Endothelial cell of umbilical vein (primary cell): Measurements from ENCODE around the gene ITPR2. TPM values are rescaled to one million over a fixed set of nuclear protein-coding genes. Genes with fewer than 3 reads are reported as not detected.

Experiments used
- BruUV-seq: library from RNA; stranded (reverse); fragments of 400-500 nt; replicated peaks from 2 replicates; lab custom pipeline; 2021; lab: Mats Ljungman, UMichigan
- CTCF ChIA-PET: fragments of 300-600, 350-600 bp; sonication (Branson Sonifier 250); formaldehyde crosslinking; loops from one replicate; lab custom pipeline; 2021; ENCODE audit warnings: antibody characterized with exemption, inconsistent platforms; lab: Charles Lee
- POLR2A ChIA-PET: fragments of 300-600, 350-600 bp; sonication (Branson Sonifier 250); formaldehyde crosslinking; loops from one replicate; lab custom pipeline; 2021; ENCODE audit warnings: antibody characterized with exemption, inconsistent platforms; lab: Charles Lee
- DNase-seq: peaks from one replicate; pipeline ENCODE4 v3.0.0-alpha.2; 2011; ENCODE audit warnings: low read depth, low spot score
- FAIRE-seq: peaks from 2 replicates; lab custom pipeline; 2011; peaks lifted over from hg19 to GRCh38; lab: Jason Lieb, UNC
- H2AFZ ChIP-seq: 2 replicates; pipeline ENCODE4 v1.6.0; 2012; ENCODE audit warnings: low read depth, low read length, control low read depth, inconsistent platforms
- H3K27ac ChIP-seq: 2 replicates; pipeline ENCODE4 v1.5.1; 2011; ENCODE audit warnings: low read depth, mild to moderate bottlenecking, control low read depth, low read length, moderate library complexity; ENCODE audit not compliant: insufficient read depth
- H3K27me3 ChIP-seq, 2 experiments: 2 replicates each; pipeline versions ENCODE4 v1.6.0 to v1.6.1; 2011; ENCODE audit warnings: low read length in 2 of 2, mixed read lengths in 1 of 2; ENCODE audit not compliant: control insufficient read depth in 2 of 2, insufficient read depth in 2 of 2
- H3K36me3 ChIP-seq, 2 experiments: 2 replicates in 1 of 2; 3 replicates in 1 of 2; pipeline ENCODE4 v1.5.1; 2011; ENCODE audit warnings: low read length in 2 of 2, mild to moderate bottlenecking in 1 of 2, moderate library complexity in 1 of 2; ENCODE audit not compliant: control insufficient read depth in 2 of 2, insufficient read depth in 2 of 2; ENCODE audit errors: extremely low read depth in 1 of 2
- H3K4me1 ChIP-seq: 3 replicates; pipeline ENCODE4 v1.5.1; 2011; ENCODE audit warnings: mild to moderate bottlenecking, low read length; ENCODE audit not compliant: control insufficient read depth, insufficient read depth; ENCODE audit errors: extremely low read depth
- H3K4me2 ChIP-seq: 2 replicates; pipeline ENCODE4 v1.6.1; 2011; ENCODE audit warnings: low read length, control low read depth, mixed read lengths; ENCODE audit not compliant: insufficient read depth
- H3K4me3 ChIP-seq, 3 experiments: fragments of 200-600 bp in 1 of 3; sonication (generic), shearing (Covaris generic) in 1 of 3; replicated peaks in 1 of 3; 2 replicates each; pipeline ENCODE4 v1.5.1; 2011 to 2016; ENCODE audit warnings: control low read depth in 3 of 3, low read length in 3 of 3, mild to moderate bottlenecking in 2 of 3, inconsistent platforms in 1 of 3, low read depth in 1 of 3, moderate library complexity in 1 of 3; ENCODE audit not compliant: insufficient read depth in 1 of 3
- H3K79me2 ChIP-seq: 2 replicates; pipeline ENCODE4 v1.6.0; 2012; ENCODE audit warnings: low read length, inconsistent platforms; ENCODE audit not compliant: control insufficient read depth, insufficient read depth
- H3K9ac ChIP-seq: replicated peaks from 2 replicates; pipeline ENCODE3; 2011; ENCODE audit warnings: low read length, control low read depth; ENCODE audit not compliant: insufficient read depth; ENCODE audit errors: extremely low read depth
- H3K9me1 ChIP-seq: replicated peaks from 3 replicates; pipeline ENCODE4 v1.6.0; 2011; ENCODE audit warnings: mild to moderate bottlenecking, low read length; ENCODE audit not compliant: control insufficient read depth, insufficient read depth; ENCODE audit errors: extremely low read depth
- H3K9me3 ChIP-seq: replicated peaks from 2 replicates; pipeline ENCODE4 v1.5.1; 2012; ENCODE audit warnings: low read length, inconsistent platforms; ENCODE audit not compliant: control insufficient read depth, insufficient read depth
- H4K20me1 ChIP-seq: replicated peaks from 2 replicates; pipeline ENCODE3; 2011; ENCODE audit warnings: mild to moderate bottlenecking, low read length; ENCODE audit not compliant: control insufficient read depth, insufficient read depth; ENCODE audit errors: extremely low read depth
- CTCF ChIP-seq, 2 donors: IDR thresholded peaks; 1 replicate in 1 of 2; 2 replicates in 1 of 2; pipeline ENCODE4 v1.5.1; 2011; ENCODE audit warnings: low read length in 2 of 2, mild to moderate bottlenecking in 2 of 2, moderate library complexity in 2 of 2, control low read depth in 1 of 2, inconsistent platforms in 1 of 2, low read depth in 1 of 2; ENCODE audit not compliant: insufficient read depth in 1 of 2; ENCODE audit errors: extremely low read depth in 1 of 2
- EZH2 ChIP-seq: IDR thresholded peaks from 2 replicates; pipeline ENCODE4 v1.6.1; 2012; ENCODE audit warnings: borderline replicate concordance, low read depth, mild to moderate bottlenecking, moderate library complexity, low read length, inconsistent platforms; ENCODE audit not compliant: severe bottlenecking
- FOS ChIP-seq: IDR thresholded peaks from 2 replicates; pipeline ENCODE4 v1.6.1; 2011; ENCODE audit warnings: mild to moderate bottlenecking, low read length, moderate library complexity, borderline replicate concordance; ENCODE audit not compliant: insufficient read depth
- GATA2 ChIP-seq: IDR thresholded peaks from 2 replicates; pipeline ENCODE4 v1.7.0; 2011; ENCODE audit warnings: low read depth, mild to moderate bottlenecking, moderate library complexity, mixed read lengths, low read length; ENCODE audit not compliant: insufficient read length, insufficient read depth
- JUN ChIP-seq: IDR thresholded peaks from 2 replicates; pipeline ENCODE4 v1.6.1; 2011; ENCODE audit warnings: borderline replicate concordance, low read depth; ENCODE audit not compliant: insufficient read length, insufficient read depth
- MAX ChIP-seq: IDR thresholded peaks from 2 replicates; pipeline ENCODE4 v1.6.1; 2011; ENCODE audit not compliant: insufficient read depth, insufficient read length
- MYC ChIP-seq: IDR thresholded peaks from one replicate; pipeline ENCODE4 v1.6.1; 2011; ENCODE audit warnings: mild to moderate bottlenecking, low read depth, low read length
- POLR2A ChIP-seq: IDR thresholded peaks from 2 replicates; pipeline ENCODE4 v1.6.1; 2012; ENCODE audit warnings: low read depth, mild to moderate bottlenecking, control low read depth, low read length
- POLR2AphosphoS5 ChIP-seq: IDR thresholded peaks from 2 replicates; pipeline ENCODE4 v1.6.1; 2012; ENCODE audit warnings: low read depth, mild to moderate bottlenecking, control low read depth, low read length, moderate library complexity; ENCODE audit not compliant: insufficient read depth
- dilution Hi-C: fragments of 300-500 bp; cut with MboI; formaldehyde crosslinking; loops from one replicate; pipeline ENCODE4 v1.15.0; 2019; ENCODE audit warnings: low sequenced_read_pairs; ENCODE audit not compliant: extremely low pct_ligation_motif_present
- intact Hi-C: fragments of 100-400 bp; cut with micrococcal nuclease; formaldehyde crosslinking; loops from one replicate; pipeline ENCODE4 v1.10.0; 2022
- polyA plus RNA-seq, 4 experiments: library from polyadenylated mRNA; depleted of rRNA in 3 of 4; stranded (reverse) in 3 of 4; unstranded in 1 of 4; fragments of >200 nt; gene quantifications; 2 replicates each; pipeline versions ENCODE4 v1.2.1 to v1.2.3, GENCODE V29; 2011 to 2012; ENCODE audit warnings: missing spikeins in 1 of 4
- total RNA-seq: library from RNA; stranded (reverse); gene quantifications from 2 replicates; pipeline ENCODE4 v1.2.3, GENCODE V29; 2021

ITPR2 gene
- total and polyA plus RNA-seq, 2 donors (not counting 3 experiments of a cell fraction or from before 2014, with no cell fraction given), result 16.2 to 86.8 TPM

DNA sequence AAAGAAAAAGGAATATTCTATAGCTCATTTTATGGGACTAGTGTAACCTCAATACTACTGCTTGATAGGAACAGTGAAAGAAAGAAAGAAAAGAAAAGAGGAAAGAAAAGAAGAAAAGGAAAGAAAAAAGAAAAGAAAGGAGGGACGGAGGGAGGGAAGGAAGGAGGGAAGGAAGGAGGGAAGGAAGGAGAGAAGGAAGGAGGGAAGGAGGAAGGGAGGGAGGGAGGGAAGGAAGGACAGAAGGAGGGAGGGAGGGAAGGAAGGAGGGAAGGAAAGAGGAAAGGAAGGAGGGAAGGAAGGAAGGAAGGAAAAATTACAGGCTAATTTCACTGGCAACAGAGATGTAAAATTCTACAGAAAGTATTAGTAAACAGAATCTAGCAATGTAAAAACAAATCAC lies 215.5 kb downstream of the ITPR2 start:
- BruUV-seq, result no TSS peak
- no peaks in the 10 kb centered on the region for H4K20me1 ChIP-seq
- no peak overlapping the region for H2AFZ ChIP-seq
- no peak for FAIRE-seq
- peaks cover 6 to 11% of the 10 kb centered on the region in 2 experiments for H3K36me3 ChIP-seq
- H3K9me1 ChIP-seq, result no peaks in the 10 kb centered on the region
- ChIA-PET CTCF (interaction anchor here (0.8 to 3.5 kb wide), 6 partner anchors 8 to 268 kb away, joined by 3 to 17 read pairs (median 4); no protein-coding TSS in a partner anchor), POLR2A (no interaction called here)
- H3K4me2 ChIP-seq, result no peak overlapping the region
- no peaks in the 10 kb centered on the region for H3K9me3 ChIP-seq
- H3K79me2 ChIP-seq, result no peaks in the 10 kb centered on the region
- H3K4me3 ChIP-seq, result no peak overlapping the region
- no peak for TF ChIP-seq POLR2AphosphoS5
- no peak for TF ChIP-seq GATA2
- TF ChIP-seq POLR2A, result no peak
- no peak for TF ChIP-seq JUN
- no peak for TF ChIP-seq FOS
- no peak for TF ChIP-seq EZH2
- TF ChIP-seq CTCF (IDR thresholded peaks at IDR 0.05; ENCODE audit: extremely low read depth in 1 of 2, insufficient read depth in 1 of 2, low read depth in 1 of 2, low read length in 2 of 2), result no peak
- TF ChIP-seq MYC, result no peak
- no peak for TF ChIP-seq MAX
- intact Hi-C loops, result loop anchor here (10.0 kb wide), 1 partner anchor 183 kb away; no protein-coding TSS in a partner anchor
- no peak for DNase-seq
- H3K9ac ChIP-seq, result no peak overlapping the region
- dilution Hi-C loops, result no loop called here
- no peaks in the 10 kb centered on the region for H3K4me1 ChIP-seq
- H3K27ac ChIP-seq, result no peak overlapping the region
- H3K27me3 ChIP-seq, result no peaks in the 10 kb centered on the region
